ENCODE data around the gene PGBD2.
A peak's percentile ranks its signal among the peaks of the same experiment; 100 is the strongest.
"Not testable (repeated sequence)": the region's sequence is repeated elsewhere in the genome, so short reads cannot be mapped to it uniquely, and the experiment has no call there.

The PGBD2 gene

GRCh38 chr1:248927283-248927682 lies 21.2 kb downstream of the PGBD2 start:
- DNase-seq: not testable (repeated sequence)

- not testable (repeated sequence) for DNase-seq
Observed at GRCh38 chr1:248928122-248928521, 22.1 kb downstream of the PGBD2 start.

GRCh38 chr1:248930037-248930436 lies 24.0 kb downstream of the PGBD2 start:
- DNase-seq: not testable (repeated sequence)

GRCh38 chr1:248938173-248938809 lies 32.3 kb downstream of the PGBD2 start:
- DNase-seq: not testable (repeated sequence)

DNA sequence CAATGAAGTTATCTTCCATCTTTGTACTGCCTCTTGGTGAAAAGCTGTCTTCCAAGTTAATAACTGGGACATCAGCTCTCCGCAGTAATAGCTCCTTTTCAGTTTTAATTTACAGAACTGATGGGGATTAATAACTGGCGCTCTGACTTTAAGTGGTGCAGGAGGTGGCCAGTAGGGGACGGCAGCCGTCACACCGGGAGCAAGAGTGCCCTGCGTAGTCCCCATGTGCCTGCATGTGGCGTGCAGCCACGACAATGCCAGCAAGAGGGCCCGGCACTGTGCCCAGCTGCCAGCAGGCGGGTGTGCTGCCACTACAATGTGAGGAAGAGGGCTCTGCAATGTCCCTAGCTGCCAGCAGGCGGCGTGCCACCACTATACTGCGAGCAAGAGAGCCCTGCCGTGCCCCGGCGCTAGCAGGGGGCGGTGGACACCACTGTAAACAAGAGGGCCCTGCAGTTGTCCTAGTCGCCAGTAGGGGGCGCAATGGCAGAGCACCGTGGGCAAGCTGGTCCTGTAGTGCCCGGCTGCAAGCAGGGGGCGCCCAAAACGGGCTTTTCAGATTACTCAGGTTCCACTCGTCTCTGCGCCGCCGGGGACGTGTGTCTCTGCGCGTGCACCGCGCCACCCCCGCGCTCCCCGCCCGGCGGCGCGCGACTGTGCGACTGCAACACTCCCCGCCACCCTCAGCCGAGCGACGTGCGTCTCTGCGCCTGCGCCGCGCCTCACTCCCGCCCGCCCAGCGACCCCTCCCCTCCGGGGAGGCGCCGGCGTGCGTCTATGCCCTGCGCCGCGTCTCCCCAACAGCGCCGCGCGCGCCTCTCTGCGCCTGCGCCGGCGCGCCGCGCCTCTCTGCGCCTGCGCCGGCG lies 38.3 kb downstream of the PGBD2 start:
- peak; percentile 13 for DNase-seq

DNA sequence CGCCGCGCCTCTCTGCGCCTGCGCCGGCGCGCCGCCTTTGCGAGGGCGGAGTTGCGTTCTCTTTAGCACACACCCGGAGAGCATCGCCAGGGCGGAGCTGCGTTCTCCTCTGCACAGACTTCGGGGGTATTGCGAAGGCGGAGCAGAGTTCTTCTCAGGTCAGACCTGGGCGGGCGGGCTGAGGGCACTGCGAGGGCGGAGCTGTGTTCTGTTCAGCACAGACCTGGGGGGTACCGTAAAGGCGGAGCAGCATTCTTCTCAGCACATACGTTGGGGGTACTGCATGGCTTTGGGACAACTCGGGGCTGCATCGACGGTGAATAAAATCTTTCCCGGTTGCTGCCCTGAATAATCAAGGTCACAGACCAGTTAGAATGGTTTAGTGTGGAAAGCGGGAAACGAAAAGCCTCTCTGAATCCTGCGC lies 39.0 kb downstream of the PGBD2 start:
- peak; percentile 14 for DNase-seq

- DNase-seq: not testable (repeated sequence)
Observed at GRCh38 chr1:248945453-248945852, 39.4 kb downstream of the PGBD2 start.

DNA sequence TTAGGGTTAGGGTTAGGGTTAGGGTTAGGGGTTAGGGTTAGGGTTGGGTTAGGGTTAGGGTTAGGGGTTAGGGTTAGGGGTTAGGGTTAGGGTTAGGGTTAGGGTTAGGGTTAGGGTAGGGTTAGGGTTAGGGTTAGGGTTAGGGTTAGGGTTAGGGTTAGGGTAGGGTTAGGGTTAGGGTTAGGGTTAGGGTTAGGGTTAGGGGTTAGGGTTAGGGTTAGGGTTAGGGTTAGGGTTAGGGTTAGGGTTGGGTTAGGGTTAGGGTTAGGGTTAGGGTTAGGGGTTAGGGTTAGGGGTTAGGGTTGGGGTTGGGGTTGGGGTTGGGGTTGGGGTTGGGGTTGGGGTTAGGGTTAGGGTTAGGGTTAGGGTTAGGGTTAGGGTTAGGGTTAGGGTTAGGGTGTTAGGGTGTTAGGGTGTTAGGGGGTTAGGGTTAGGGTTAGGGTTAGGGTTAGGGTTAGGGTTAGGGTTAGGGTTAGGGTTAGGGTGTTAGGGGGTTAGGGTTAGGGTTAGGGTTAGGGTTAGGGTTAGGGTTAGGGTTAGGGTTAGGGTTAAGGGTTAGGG lies 39.9 kb downstream of the PGBD2 start:
- not testable (repeated sequence) for DNase-seq

All from CD4-positive, alpha-beta T cell treated with Interleukin-4 for 4 hours (primary cell).